HepG2 (cell line): ENCODE data around the gene PHF21B. TPM values are rescaled to one million over a fixed set of nuclear protein-coding genes. Genes with fewer than 3 reads are reported as not detected.

Experiments
- ATF5 ChIP-seq: sonication (generic); formaldehyde crosslinking; IDR thresholded peaks from 2 replicates; pipeline ENCODE4 v1.4.0; 2020; ENCODE audit warnings: mild to moderate bottlenecking, low read depth, missing genetic modification reagents
- CERS6 ChIP-seq: sonication (generic); formaldehyde crosslinking; IDR thresholded peaks from 2 replicates; pipeline ENCODE4 v1.5.0; 2020; ENCODE audit warnings: missing genetic modification reagents
- DMTF1 ChIP-seq: sonication (generic); formaldehyde crosslinking; IDR thresholded peaks from 2 replicates; pipeline ENCODE4 v1.4.0; 2020; ENCODE audit warnings: mild to moderate bottlenecking, missing genetic modification reagents
- FOXP4 ChIP-seq: sonication (generic); formaldehyde crosslinking; IDR thresholded peaks from 2 replicates; pipeline ENCODE4 v1.4.0; 2020; ENCODE audit warnings: missing genetic modification reagents
- HIVEP1 ChIP-seq: sonication (generic); formaldehyde crosslinking; IDR thresholded peaks from 2 replicates; pipeline ENCODE4 v1.4.0; 2020; ENCODE audit warnings: mild to moderate bottlenecking, missing genetic modification reagents
- JUN ChIP-seq: sonication (generic); formaldehyde crosslinking; IDR thresholded peaks from 2 replicates; pipeline ENCODE4 v1.4.0; 2020; ENCODE audit warnings: mild to moderate bottlenecking, missing genetic modification reagents
- KDM5A ChIP-seq: fragments of 200-600 bp; sonication (generic); IDR thresholded peaks from 2 replicates; pipeline ENCODE4 v1.7.0; 2018; ENCODE audit warnings: antibody characterized with exemption, mild to moderate bottlenecking, low read length, borderline replicate concordance
- KLF6 ChIP-seq: IDR thresholded peaks from 2 replicates; pipeline ENCODE4 v1.8.0; 2016; ENCODE audit warnings: missing biosample characterization, missing genetic modification reagents
- MEIS1 ChIP-seq: sonication (generic); formaldehyde crosslinking; IDR thresholded peaks from 2 replicates; pipeline ENCODE4 v1.9.0; 2021; ENCODE audit warnings: mild to moderate bottlenecking, missing genetic modification reagents, moderate library complexity, borderline replicate concordance
- MXD4 ChIP-seq: IDR thresholded peaks from 2 replicates; pipeline ENCODE4 v1.6.1; 2016; ENCODE audit warnings: mild to moderate bottlenecking, missing biosample characterization, missing genetic modification reagents
- NR2F2 ChIP-seq: IDR thresholded peaks from 2 replicates; pipeline ENCODE4 v1.6.1; 2012; ENCODE audit warnings: low read depth, inconsistent platforms, borderline replicate concordance
- PHF21A ChIP-seq: sonication (generic); formaldehyde crosslinking; IDR thresholded peaks from 2 replicates; pipeline ENCODE4 v1.5.0; 2020; ENCODE audit warnings: mild to moderate bottlenecking, missing genetic modification reagents
- RFX3 ChIP-seq: IDR thresholded peaks from 2 replicates; pipeline ENCODE4 v1.6.1; 2016; ENCODE audit warnings: missing biosample characterization, missing genetic modification reagents
- SMYD3 ChIP-seq: sonication (generic); formaldehyde crosslinking; IDR thresholded peaks from 2 replicates; pipeline ENCODE4 v1.8.1; 2023; ENCODE audit warnings: mild to moderate bottlenecking, missing genetic modification reagents
- XRCC5 ChIP-seq: fragments of 200-400 bp; formaldehyde crosslinking; optimal IDR thresholded peaks from 2 replicates; pipeline ENCODE3; 2017; ENCODE audit warnings: mild to moderate bottlenecking, low read length
- ZFP36L2 ChIP-seq: sonication (generic); formaldehyde crosslinking; IDR thresholded peaks from 2 replicates; pipeline ENCODE4 v1.4.0; 2020; ENCODE audit warnings: missing genetic modification reagents
- ZFP41 ChIP-seq: sonication (generic); formaldehyde crosslinking; IDR thresholded peaks from 2 replicates; pipeline ENCODE4 v1.4.0; 2020; ENCODE audit warnings: mild to moderate bottlenecking, missing genetic modification reagents, borderline replicate concordance
- ZKSCAN8 ChIP-seq: IDR thresholded peaks from 2 replicates; pipeline ENCODE4 v1.6.1; 2016; ENCODE audit warnings: borderline replicate concordance, missing genetic modification reagents, missing compliant biosample characterization
- ZNF264 ChIP-seq: sonication (generic); formaldehyde crosslinking; IDR thresholded peaks from 2 replicates; pipeline ENCODE4 v1.4.0; 2020; ENCODE audit warnings: missing genetic modification reagents
- ZNF33A ChIP-seq: sonication (generic); formaldehyde crosslinking; IDR thresholded peaks from 2 replicates; pipeline ENCODE4 v1.5.1; 2020; ENCODE audit warnings: missing genetic modification reagents, mild to moderate bottlenecking, moderate library complexity, borderline replicate concordance
- ZNF354B ChIP-seq: sonication (generic); formaldehyde crosslinking; IDR thresholded peaks from 2 replicates; pipeline ENCODE4 v1.8.0; 2022; ENCODE audit warnings: mild to moderate bottlenecking, missing genetic modification reagents
- ZNF784 ChIP-seq: sonication (generic); formaldehyde crosslinking; IDR thresholded peaks from 2 replicates; pipeline ENCODE4 v1.5.1; 2020; ENCODE audit warnings: missing genetic modification reagents, mild to moderate bottlenecking, borderline replicate concordance
- polyA plus RNA-seq, 8 experiments: library from polyadenylated mRNA; depleted of rRNA in 3 of 8; stranded (reverse) in 7 of 8; unstranded in 1 of 8; fragments of >200 nt; fragmentation: Illumina TruSeq in 4 of 8; extraction: Trizol in 4 of 8; gene quantifications; 2 replicates each; pipeline versions ENCODE4 v1.2.1 to v1.2.3, GENCODE V29; 2011 to 2016; ENCODE audit warnings: low read depth in 4 of 8, missing spikeins in 1 of 8, mixed read lengths in 1 of 8; ENCODE audit not compliant: insufficient read depth in 1 of 8
- total RNA-seq, 5 experiments: library from RNA; depleted of rRNA; stranded (reverse); fragments of >200 nt; fragmentation: Illumina TruSeq; extraction: Trizol; gene quantifications; 2 replicates each; pipeline ENCODE4 v1.2.3, GENCODE V29; 2016; ENCODE audit warnings: low read depth in 1 of 5

The PHF21B gene
- total and polyA plus RNA-seq, 2 of the 13 experiments (the other 11 are each of a cell fraction or from before 2014, with no cell fraction given) = not detected

- no peak; the same call in 1 of the 2 replicates for TF ChIP-seq SMYD3 (CRISPR knock-in tag)
- 0 out of 2 replicates have a peak, but pooled peaks have one; percentile 50 for TF ChIP-seq ZKSCAN8 (CRISPR knock-in tag)
- TF ChIP-seq MEIS1 = 0 out of 2 replicates have a peak, but pooled peaks have one; percentile 51
- TF ChIP-seq RFX3 (CRISPR knock-in tag) = peak; percentile 35; the same call in 1 of the 2 replicates
- peak; percentile 47; the same call in 1 of the 2 replicates for TF ChIP-seq FOXP4
- TF ChIP-seq HIVEP1 (CRISPR knock-in tag) = peak; percentile 63; the same call in 1 of the 2 replicates
- peak; percentile 79 for TF ChIP-seq MXD4 (CRISPR knock-in tag)
- TF ChIP-seq XRCC5 = peak; percentile 91
- TF ChIP-seq ATF5 (CRISPR knock-in tag) = peak; percentile 73; the same call in 1 of the 2 replicates
- no peak for TF ChIP-seq KDM5A
- peak; percentile 92; the same call in 1 of the 2 replicates for TF ChIP-seq ZFP36L2 (CRISPR knock-in tag)
- TF ChIP-seq KLF6 = peak; percentile 97
- TF ChIP-seq ZNF354B (CRISPR knock-in tag) = no peak
- TF ChIP-seq DMTF1 (CRISPR knock-in tag) = no peak
- peak; percentile 73; the same call in 1 of the 2 replicates for TF ChIP-seq ZNF264 (CRISPR knock-in tag)
- TF ChIP-seq CERS6 = no peak
- peak; percentile 61; the same call in 1 of the 2 replicates for TF ChIP-seq ZFP41
- TF ChIP-seq PHF21A (CRISPR knock-in tag) = no peak
- TF ChIP-seq ZNF33A (CRISPR knock-in tag) = no peak
- no peak for TF ChIP-seq ZNF784 (CRISPR knock-in tag)
- 0 out of 2 replicates have a peak, but pooled peaks have one; percentile 18 for TF ChIP-seq JUN (CRISPR knock-in tag)
- no peak for TF ChIP-seq NR2F2
These were observed 34.2 kb downstream of the PHF21B start (continued) for GRCh38 chr22:44975427-44976262.
